ENCODE measurements around the gene TNIK.

GRCh38 chr3:171245796-171246765 is 214.1 kb downstream of the TNIK start:
- TF ChIP-seq POLR2A (IDR thresholded peaks at IDR 0.05; ENCODE audit: extremely low read depth, insufficient read length): no peak
- no peak for TF ChIP-seq CTCF (IDR thresholded peaks at IDR 0.05; ENCODE audit: low read depth, low read length)
- no peak for TF ChIP-seq MYC (IDR thresholded peaks at IDR 0.05; ENCODE audit: low read depth, low read length)
- no peak for TF ChIP-seq MAX (IDR thresholded peaks at IDR 0.05; ENCODE audit: low read depth, low read length)

All from NB4 (cell line).